Neutrophil (primary cell): ENCODE results near the gene SH3RF3.

Source experiments
- H3K27ac ChIP-seq: fragments of 200-600 bp; sonication (generic); 2 replicates; pipeline ENCODE4 v1.5.1; 2016; ENCODE audit warnings: mild to moderate bottlenecking, moderate library complexity
- H3K27me3 ChIP-seq: fragments of 200-600 bp; sonication (generic); 2 replicates; pipeline ENCODE4 v1.6.0; 2016; ENCODE audit warnings: mild to moderate bottlenecking
- H3K36me3 ChIP-seq: fragments of 200-600 bp; sonication (generic); 2 replicates; pipeline ENCODE4 v1.5.1; 2017
- H3K4me1 ChIP-seq, 2 experiments: fragments of 200-600 bp in 1 of 2; sonication (generic) in 1 of 2; 1 replicate in 1 of 2; 2 replicates in 1 of 2; pipeline versions ENCODE4 v1.5.1 to v1.6.1; 2013 to 2016; ENCODE audit warnings: low read depth in 1 of 2, low read length in 1 of 2, mild to moderate bottlenecking in 1 of 2, moderate library complexity in 1 of 2; ENCODE audit not compliant: control insufficient read depth in 1 of 2, insufficient read depth in 1 of 2
- H3K4me3 ChIP-seq, 2 experiments: fragments of 200-600 bp in 1 of 2; sonication (generic) in 1 of 2; 1 replicate in 1 of 2; 2 replicates in 1 of 2; pipeline ENCODE4 v1.5.1; 2013 to 2016; ENCODE audit warnings: low read depth in 1 of 2, low read length in 1 of 2, mild to moderate bottlenecking in 1 of 2, moderate library complexity in 1 of 2
- H3K9me3 ChIP-seq: fragments of 200-600 bp; sonication (generic); 2 replicates; pipeline ENCODE4 v1.5.1; 2016
- CTCF ChIP-seq: fragments of 200-600 bp; sonication (generic); IDR thresholded peaks from 2 replicates; pipeline ENCODE4 v1.5.1; 2016; ENCODE audit warnings: antibody characterized with exemption

The SH3RF3 gene

DNA sequence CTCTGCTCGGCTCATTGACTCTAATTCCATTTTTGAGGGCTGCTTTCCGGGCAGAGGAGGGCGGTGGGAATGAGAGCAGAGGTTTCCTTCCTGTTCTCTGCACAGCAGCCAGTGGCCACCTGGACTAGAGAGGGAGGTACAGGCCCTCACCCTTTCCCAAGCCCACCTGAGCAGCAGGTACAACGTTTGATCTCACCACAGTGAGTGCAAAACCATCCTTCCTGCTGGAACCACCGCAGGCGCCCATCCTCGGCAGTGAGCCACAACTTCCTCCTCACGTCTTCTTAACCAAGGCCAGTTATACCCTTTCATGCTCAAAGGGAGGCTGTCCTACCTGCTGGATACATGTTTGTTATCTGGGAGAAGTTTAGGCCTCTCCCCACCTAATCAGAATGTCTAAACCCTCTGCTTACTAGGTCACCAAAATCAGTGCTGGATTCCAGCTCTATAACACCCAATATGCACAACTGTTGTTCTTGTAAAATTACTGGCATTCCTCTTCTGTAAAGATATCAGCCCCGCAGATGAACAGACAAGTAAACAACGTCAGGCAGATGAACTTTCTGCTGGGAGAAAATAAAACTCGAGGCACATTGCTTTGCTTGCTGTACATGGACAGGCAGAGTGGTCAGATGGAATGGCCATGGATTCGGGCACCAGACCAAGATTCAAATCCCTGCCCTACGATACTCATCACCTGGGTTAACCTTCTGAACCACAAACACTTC lies 191.4 kb downstream of the SH3RF3 start:
- Histone ChIP-seq H3K4me1 (no peaks in the 10 kb centered on the region), H3K27ac (no peak overlapping the region)
- no peak for TF ChIP-seq CTCF

DNA sequence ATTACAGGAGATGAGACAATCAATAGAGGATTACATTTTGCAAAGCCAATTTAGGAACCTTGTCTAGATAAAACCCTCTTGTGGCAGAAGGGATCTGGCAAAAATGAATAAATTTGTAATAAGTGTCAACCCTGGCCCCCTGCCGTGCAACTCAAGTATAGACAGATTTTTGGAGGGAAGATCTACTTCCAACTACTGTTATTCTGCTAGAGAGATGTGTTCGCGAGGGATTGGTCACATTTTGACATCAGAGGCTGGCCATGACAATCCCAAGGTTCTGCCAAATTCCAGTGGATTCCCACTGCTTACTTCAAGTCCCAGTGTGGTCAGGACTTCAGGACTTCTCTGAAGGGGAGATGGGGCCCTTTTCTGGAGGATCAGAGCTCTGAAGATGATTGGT lies 192.6 kb downstream of the SH3RF3 start:
- no peak overlapping the region for H3K4me3 ChIP-seq
- peaks cover 18% of the 10 kb centered on the region for H3K27me3 ChIP-seq
- no peaks in the 10 kb centered on the region for H3K9me3 ChIP-seq
- H3K27ac ChIP-seq = no peak overlapping the region
- no peak for TF ChIP-seq CTCF
- no peaks in the 10 kb centered on the region for H3K4me1 ChIP-seq
- H3K36me3 ChIP-seq = no peaks in the 10 kb centered on the region

More for the DNA sequence above, 191.4 kb downstream of the SH3RF3 start:
- no peak overlapping the region for H3K4me3 ChIP-seq
- H3K9me3 ChIP-seq = no peaks in the 10 kb centered on the region
- H3K27me3 ChIP-seq = peaks cover 18% of the 10 kb centered on the region
- no peaks in the 10 kb centered on the region for H3K36me3 ChIP-seq

DNA sequence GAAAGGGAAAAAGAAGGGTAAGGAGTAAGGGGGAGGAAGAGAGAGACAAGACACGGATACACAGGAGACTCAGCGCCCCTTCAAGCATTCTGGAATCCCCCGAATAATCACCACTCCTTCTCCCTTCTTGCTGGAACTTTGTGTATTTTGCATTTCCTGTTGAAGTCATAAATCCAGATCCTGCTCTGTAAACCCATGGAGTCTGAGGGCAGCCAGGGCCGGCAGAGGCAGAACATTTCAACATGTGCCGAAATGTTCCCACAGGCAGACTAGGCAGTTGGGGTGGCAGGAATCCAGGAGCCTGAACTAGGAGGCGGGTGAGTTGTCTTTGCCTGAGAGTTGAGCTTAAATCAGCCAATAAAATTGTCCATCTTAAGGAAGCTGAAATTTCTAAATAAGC lies 193.1 kb downstream of the SH3RF3 start:
- H3K9me3 ChIP-seq = no peaks in the 10 kb centered on the region
- H3K36me3 ChIP-seq = no peaks in the 10 kb centered on the region
- no peak for TF ChIP-seq CTCF
- peaks cover 18% of the 10 kb centered on the region for H3K27me3 ChIP-seq
- no peak overlapping the region for H3K27ac ChIP-seq
- H3K4me1 ChIP-seq = no peaks in the 10 kb centered on the region
- no peak overlapping the region for H3K4me3 ChIP-seq

- no peaks in the 10 kb centered on the region for H3K9me3 ChIP-seq
- no peaks in the 10 kb centered on the region for H3K4me1 ChIP-seq
- H3K4me3 ChIP-seq = no peak overlapping the region
- peaks cover 18% of the 10 kb centered on the region for H3K27me3 ChIP-seq
- TF ChIP-seq CTCF = no peak
- no peaks in the 10 kb centered on the region for H3K36me3 ChIP-seq
- H3K27ac ChIP-seq = no peak overlapping the region
Measured at GRCh38 chr2:109322641-109323040, 193.6 kb downstream of the SH3RF3 start.

DNA sequence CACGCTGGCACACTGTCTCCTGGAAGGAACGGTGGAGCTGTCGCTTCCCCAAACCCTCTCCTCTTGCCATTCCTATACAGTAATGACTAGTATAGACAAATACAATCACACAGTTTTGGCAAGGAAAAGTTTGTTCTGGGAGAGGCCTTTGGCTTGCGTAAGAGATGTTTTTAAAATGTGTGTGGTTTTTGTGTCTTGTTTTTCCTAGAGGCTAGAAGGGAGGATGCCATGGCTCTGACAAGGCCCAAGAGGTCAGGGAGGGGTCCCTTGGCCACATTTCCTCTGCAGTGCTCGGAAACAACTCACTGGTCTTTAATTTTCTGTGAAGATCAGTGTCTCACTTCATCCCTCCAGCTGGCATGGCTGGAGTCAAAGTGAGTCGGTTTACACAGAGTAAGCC lies 195.9 kb downstream of the SH3RF3 start:
- Histone ChIP-seq H3K27ac (no peak overlapping the region), H3K27me3 (peaks cover 13% of the 10 kb centered on the region), H3K4me3 (no peak overlapping the region), H3K4me1 (no peaks in the 10 kb centered on the region), H3K9me3 (no peaks in the 10 kb centered on the region), H3K36me3 (no peaks in the 10 kb centered on the region)
- TF ChIP-seq CTCF = no peak
